WTC11 (cell line): ENCODE measurements around the gene ROR2. TPM values are rescaled to one million over a fixed set of nuclear protein-coding genes. Genes with fewer than 3 reads are reported as not detected.

Source experiments
- ATAC-seq: fragments of 200-7000 bp; cut with Tn5 transposase; 2 replicates; pipeline ENCODE4 v1.10.0; 2021; ENCODE audit warnings: mild to moderate bottlenecking, moderate library complexity
- CTCF ChIA-PET: fragments of 300-600 bp; sonication (Branson Sonifier 250); formaldehyde crosslinking; loops from one replicate; lab custom pipeline; 2021; ENCODE audit warnings: antibody characterized with exemption; lab: Charles Lee
- POLR2A ChIA-PET: fragments of 350-600 bp; sonication (Branson Sonifier 250); formaldehyde crosslinking; loops from one replicate; lab custom pipeline; 2021; ENCODE audit warnings: antibody characterized with exemption; lab: Charles Lee
- DNase-seq: peaks from one replicate; pipeline ENCODE4 v3.0.0; 2021; ENCODE audit warnings: low spot score
- H3K27ac Mint-ChIP-seq: 2 replicates; pipeline ENCODE4 v1.8.0; 2021; ENCODE audit warnings: mixed read lengths
- H3K27me3 Mint-ChIP-seq: 2 replicates; pipeline ENCODE4 v1.8.0; 2021; ENCODE audit warnings: low read depth, mild to moderate bottlenecking, moderate library complexity, mixed read lengths
- H3K36me3 Mint-ChIP-seq: 2 replicates; pipeline ENCODE4 v1.8.0; 2021; ENCODE audit warnings: mixed read lengths
- H3K4me1 Mint-ChIP-seq: 2 replicates; pipeline ENCODE4 v1.8.0; 2022; ENCODE audit warnings: mixed read lengths
- H3K4me3 Mint-ChIP-seq: 2 replicates; pipeline ENCODE4 v1.8.0; 2021; ENCODE audit warnings: mild to moderate bottlenecking, moderate library complexity, mixed read lengths
- H3K9me3 Mint-ChIP-seq: 2 replicates; pipeline ENCODE4 v1.8.0; 2021; ENCODE audit warnings: mixed read lengths
- ATF3 ChIP-seq: sonication (generic); formaldehyde crosslinking; conservative IDR thresholded peaks from 2 replicates; pipeline ENCODE4 v1.8.1; 2022; ENCODE audit warnings: mild to moderate bottlenecking, missing genetic modification reagents
- CDX4 ChIP-seq: fragments of 250-450 bp; sonication (Bioruptor Pico); IDR thresholded peaks from 2 replicates; pipeline ENCODE4 v1.9.0; 2021; ENCODE audit warnings: moderate library complexity, mild to moderate bottlenecking, inconsistent platforms, borderline replicate concordance
- E2F4 ChIP-seq: sonication (generic); formaldehyde crosslinking; IDR thresholded peaks from 2 replicates; pipeline ENCODE4 v1.8.1; 2022; ENCODE audit warnings: low read depth, mild to moderate bottlenecking, moderate library complexity, missing genetic modification reagents, borderline replicate concordance
- ERG ChIP-seq: fragments of 250-450 bp; sonication (Bioruptor Pico); IDR thresholded peaks from 2 replicates; pipeline ENCODE4 v1.8.0; 2021; ENCODE audit warnings: mild to moderate bottlenecking
- ETV6 ChIP-seq: sonication (generic); formaldehyde crosslinking; IDR thresholded peaks from 2 replicates; pipeline ENCODE4 v1.8.1; 2022; ENCODE audit warnings: mild to moderate bottlenecking, missing genetic modification reagents
- FOXP4 ChIP-seq: sonication (generic); formaldehyde crosslinking; IDR thresholded peaks from 2 replicates; pipeline ENCODE4 v1.8.0; 2022; ENCODE audit warnings: mild to moderate bottlenecking, missing genetic modification reagents
- GRHL2 ChIP-seq: fragments of 250-450 bp; sonication (Bioruptor Pico); IDR thresholded peaks from 2 replicates; pipeline ENCODE4 v1.8.0; 2022; ENCODE audit warnings: mild to moderate bottlenecking, moderate library complexity; ENCODE audit not compliant: insufficient replicate concordance, severe bottlenecking
- HMGXB4 ChIP-seq: sonication (generic); formaldehyde crosslinking; IDR thresholded peaks from 2 replicates; pipeline ENCODE4 v1.8.1; 2023; ENCODE audit warnings: mild to moderate bottlenecking, moderate library complexity, missing genetic modification reagents
- IRF1 ChIP-seq: sonication (generic); formaldehyde crosslinking; IDR thresholded peaks from 2 replicates; pipeline ENCODE4 v1.8.0; 2023; ENCODE audit warnings: missing genetic modification reagents
- JUN ChIP-seq: sonication (generic); formaldehyde crosslinking; IDR thresholded peaks from 2 replicates; pipeline ENCODE4 v1.8.0; 2023; ENCODE audit warnings: mild to moderate bottlenecking, missing genetic modification reagents
- KAT7 ChIP-seq: sonication (generic); formaldehyde crosslinking; IDR thresholded peaks from 2 replicates; pipeline ENCODE4 v1.8.1; 2023; ENCODE audit warnings: missing genetic modification reagents, mild to moderate bottlenecking, borderline replicate concordance
- NR2C2 ChIP-seq: sonication (generic); formaldehyde crosslinking; IDR thresholded peaks from 2 replicates; pipeline ENCODE4 v1.8.0; 2022; ENCODE audit warnings: mild to moderate bottlenecking, missing genetic modification reagents
- NR3C1 ChIP-seq: sonication (generic); formaldehyde crosslinking; conservative IDR thresholded peaks from 2 replicates; pipeline ENCODE4 v1.8.1; 2023; ENCODE audit warnings: low read depth, mild to moderate bottlenecking, missing genetic modification reagents
- RELA ChIP-seq: sonication (generic); formaldehyde crosslinking; IDR thresholded peaks from 2 replicates; pipeline ENCODE4 v1.8.1; 2022; ENCODE audit warnings: missing genetic modification reagents, mild to moderate bottlenecking, borderline replicate concordance
- SP1 ChIP-seq: sonication (generic); formaldehyde crosslinking; conservative IDR thresholded peaks from 2 replicates; pipeline ENCODE4 v1.8.1; 2022; ENCODE audit warnings: missing genetic modification reagents
- ZBTB43 ChIP-seq: sonication (generic); formaldehyde crosslinking; IDR thresholded peaks from 2 replicates; pipeline ENCODE4 v1.8.1; 2023; ENCODE audit warnings: mild to moderate bottlenecking, missing genetic modification reagents
- ZNF121 ChIP-seq: sonication (generic); formaldehyde crosslinking; IDR thresholded peaks from 2 replicates; pipeline ENCODE4 v1.8.0; 2023; ENCODE audit warnings: missing genetic modification reagents
- ZNF263 ChIP-seq: sonication (generic); formaldehyde crosslinking; IDR thresholded peaks from 2 replicates; pipeline ENCODE4 v1.8.1; 2022; ENCODE audit warnings: low read depth, mild to moderate bottlenecking, moderate library complexity, missing genetic modification reagents
- ZNF317 ChIP-seq: sonication (generic); formaldehyde crosslinking; IDR thresholded peaks from 2 replicates; pipeline ENCODE4 v1.8.1; 2023; ENCODE audit warnings: low read depth, mild to moderate bottlenecking, moderate library complexity, missing genetic modification reagents, borderline replicate concordance
- ZSCAN18 ChIP-seq: fragments of 250-450 bp; sonication (Bioruptor Pico); IDR thresholded peaks from 2 replicates; pipeline ENCODE4 v2.1.2; 2022; ENCODE audit warnings: mild to moderate bottlenecking, moderate library complexity
- total RNA-seq: library from RNA; stranded (reverse); gene quantifications from 3 replicates; pipeline ENCODE4 v1.2.3, GENCODE V29; 2021

ROR2 gene
- total RNA-seq, 1 experiment from 2014 or later: 19.8 TPM

GRCh38 chr9:91775708-91776028, 174.4 kb downstream of the ROR2 start:
- ChIA-PET POLR2A (no interaction called here), CTCF (interaction anchor here (0.6 to 2.9 kb wide), 11 partner anchors 18 to 227 kb away, joined by 3 to 26 read pairs (median 6); partner anchors contain the start of gene ROR2)
- Mint-ChIP-seq H3K27ac (no peak overlapping the region), H3K36me3 (no peaks in the 10 kb centered on the region), H3K9me3 (no peaks in the 10 kb centered on the region), H3K27me3 (no peaks in the 10 kb centered on the region), H3K4me1 (peaks cover 37% of the 10 kb centered on the region), H3K4me3 (no peak overlapping the region)
- DNase-seq (no peak), ATAC-seq (no peak)
- TF ChIP-seq KAT7: no peak
- no peak for TF ChIP-seq JUN (CRISPR knock-in tag)
- TF ChIP-seq GRHL2 (CRISPR knock-in tag): no peak
- no peak for TF ChIP-seq ZNF317
- no peak for TF ChIP-seq HMGXB4
- TF ChIP-seq ZNF121 (CRISPR knock-in tag): no peak
- no peak for TF ChIP-seq ZSCAN18

- no peaks in the 10 kb centered on the region for H3K9me3 Mint-ChIP-seq
- peak; percentile 89 for ATAC-seq
- peak; percentile 84 for DNase-seq
- ChIA-PET CTCF (interaction anchor here (0.6 to 2.9 kb wide), 12 partner anchors 17 to 228 kb away, joined by 3 to 26 read pairs (median 6); partner anchors contain the start of gene ROR2), POLR2A (no interaction called here)
- no peak overlapping the region for H3K27ac Mint-ChIP-seq
- peaks cover 42% of the 10 kb centered on the region for H3K4me1 Mint-ChIP-seq
- H3K36me3 Mint-ChIP-seq: no peaks in the 10 kb centered on the region
- H3K4me3 Mint-ChIP-seq: no peak overlapping the region
- no peaks in the 10 kb centered on the region for H3K27me3 Mint-ChIP-seq
- TF ChIP-seq IRF1 (CRISPR knock-in tag) (no peak), NR3C1 (no peak), ERG (CRISPR knock-in tag) (no peak), SP1 (CRISPR knock-in tag) (no peak), ZNF121 (CRISPR knock-in tag) (no peak), KAT7 (no peak), E2F4 (CRISPR knock-in tag) (no peak), ZNF263 (CRISPR knock-in tag) (no peak), ETV6 (CRISPR knock-in tag) (peak; percentile 35; the same call in 1 of the 2 replicates), NR2C2 (CRISPR knock-in tag) (no peak), ATF3 (CRISPR knock-in tag) (no peak), RELA (no peak), ZBTB43 (CRISPR knock-in tag) (no peak), HMGXB4 (peak; percentile 44; the same call in 1 of the 2 replicates), CDX4 (no peak), FOXP4 (0 out of 2 replicates have a peak, but pooled peaks have one; percentile 27)
Observed at GRCh38 chr9:91775011-91775707, 174.9 kb downstream of the ROR2 start.
